Keratinocyte (primary cell): ENCODE data around the gene NDUFA7. TPM values are rescaled to one million over a fixed set of nuclear protein-coding genes. Genes with fewer than 3 reads are reported as not detected.
A peak's percentile ranks its signal among the peaks of the same experiment; 100 is the strongest.

ENCODE experiments used
- DNase-seq: peaks from one replicate; pipeline ENCODE4 v3.0.0-alpha.2; 2011; ENCODE audit warnings: low read depth, missing footprints, low spot score
- FAIRE-seq: peaks from 2 replicates; lab custom pipeline; 2011; peaks lifted over from hg19 to GRCh38; lab: Jason Lieb, UNC
- H2AFZ ChIP-seq: 2 replicates; pipeline ENCODE4 v1.6.0; 2012; ENCODE audit warnings: low read length, control low read depth, inconsistent platforms; ENCODE audit not compliant: control insufficient read depth
- H3K27ac ChIP-seq: 2 replicates; pipeline ENCODE4 v1.5.1; 2011; ENCODE audit warnings: low read length; ENCODE audit not compliant: control insufficient read depth, insufficient read depth
- H3K27me3 ChIP-seq: 3 replicates; pipeline ENCODE4 v1.6.0; 2011; ENCODE audit warnings: low read length; ENCODE audit not compliant: control insufficient read depth, insufficient read depth; ENCODE audit errors: extremely low read depth
- H3K36me3 ChIP-seq, 2 experiments: 2 replicates in 1 of 2; 3 replicates in 1 of 2; pipeline ENCODE4 v1.5.1; 2011; ENCODE audit warnings: low read length in 2 of 2, mild to moderate bottlenecking in 1 of 2; ENCODE audit not compliant: control insufficient read depth in 2 of 2, insufficient read depth in 2 of 2; ENCODE audit errors: extremely low read depth in 1 of 2
- H3K4me1 ChIP-seq: 3 replicates; pipeline ENCODE4 v1.5.1; 2011; ENCODE audit warnings: low read length; ENCODE audit not compliant: control insufficient read depth, insufficient read depth; ENCODE audit errors: extremely low read depth
- H3K4me2 ChIP-seq: 3 replicates; pipeline ENCODE4 v1.6.0; 2011; ENCODE audit warnings: low read depth, low read length; ENCODE audit not compliant: control insufficient read depth, insufficient read depth; ENCODE audit errors: extremely low read depth
- H3K4me3 ChIP-seq, 3 experiments: fragments of 200-600 bp in 1 of 3; sonication (generic) in 1 of 3; 2 replicates in 2 of 3; 3 replicates in 1 of 3; pipeline ENCODE4 v1.5.1; 2011 to 2016; ENCODE audit warnings: low read length in 3 of 3, mild to moderate bottlenecking in 3 of 3, control low read depth in 2 of 3, inconsistent platforms in 1 of 3, low read depth in 1 of 3, mixed read lengths in 1 of 3, mixed run types in 1 of 3, moderate library complexity in 1 of 3; ENCODE audit not compliant: control insufficient read depth in 2 of 3, insufficient read depth in 2 of 3; ENCODE audit errors: extremely low read depth in 1 of 3
- H3K79me2 ChIP-seq: 2 replicates; pipeline ENCODE4 v1.6.0; 2012; ENCODE audit warnings: low read length; ENCODE audit not compliant: control insufficient read depth, insufficient read depth
- H3K9ac ChIP-seq: 3 replicates; pipeline ENCODE4 v1.6.0; 2011; ENCODE audit warnings: low read length; ENCODE audit not compliant: control insufficient read depth, insufficient read depth; ENCODE audit errors: extremely low read depth
- H3K9me1 ChIP-seq: 3 replicates; pipeline ENCODE4 v1.6.0; 2011; ENCODE audit warnings: low read length; ENCODE audit not compliant: control insufficient read depth, insufficient read depth; ENCODE audit errors: extremely low read depth
- H3K9me3 ChIP-seq: 2 replicates; pipeline ENCODE4 v1.5.1; 2012; ENCODE audit warnings: low read depth, low read length; ENCODE audit not compliant: control insufficient read depth
- H4K20me1 ChIP-seq: 3 replicates; pipeline ENCODE4 v1.6.0; 2011; ENCODE audit warnings: low read length; ENCODE audit not compliant: control insufficient read depth, insufficient read depth; ENCODE audit errors: extremely low read depth
- EZH2 ChIP-seq: IDR thresholded peaks from one replicate; pipeline ENCODE4 v1.6.1; 2012; ENCODE audit warnings: inconsistent platforms, mild to moderate bottlenecking, low read length, moderate library complexity
- dilution Hi-C: fragments of 300-500 bp; cut with MboI; formaldehyde crosslinking; loops from one replicate; pipeline ENCODE4 v1.7.0; 2020; ENCODE audit warnings: low sequenced_read_pairs; ENCODE audit not compliant: extremely low pct_ligation_motif_present
- polyA plus RNA-seq, 5 experiments: library from polyadenylated mRNA; depleted of rRNA in 3 of 5; stranded (reverse) in 3 of 5; stranded (forward) in 1 of 5; unstranded in 1 of 5; fragments of >200 nt; gene quantifications; 1 replicate in 1 of 5; 2 replicates in 3 of 5; 3 replicates in 1 of 5; pipeline versions ENCODE4 v1.2.1 to v1.2.3, GENCODE V29; 2011 to 2012; ENCODE audit warnings: missing spikeins in 2 of 5, low read depth in 1 of 5, low replicate concordance in 1 of 5
- TF ChIP-seq, protein P1 (sequence below), 3 experiments: IDR thresholded peaks in 1 of 3; conservative IDR thresholded peaks in 1 of 3; optimal IDR thresholded peaks in 1 of 3; 2 replicates in 2 of 3; 3 replicates in 1 of 3; pipeline versions ENCODE3 to v1.5.1; 2011; ENCODE audit warnings: low read length in 3 of 3, mild to moderate bottlenecking in 3 of 3, moderate library complexity in 2 of 3, control low read depth in 1 of 3, inconsistent platforms in 1 of 3; ENCODE audit not compliant: insufficient read depth in 2 of 3; ENCODE audit errors: extremely low read depth in 1 of 3

Gene NDUFA7
- polyA plus RNA-seq, 1 donor (not counting 4 experiments of a cell fraction or from before 2014, with no cell fraction given), result 59.2 TPM

DNA sequence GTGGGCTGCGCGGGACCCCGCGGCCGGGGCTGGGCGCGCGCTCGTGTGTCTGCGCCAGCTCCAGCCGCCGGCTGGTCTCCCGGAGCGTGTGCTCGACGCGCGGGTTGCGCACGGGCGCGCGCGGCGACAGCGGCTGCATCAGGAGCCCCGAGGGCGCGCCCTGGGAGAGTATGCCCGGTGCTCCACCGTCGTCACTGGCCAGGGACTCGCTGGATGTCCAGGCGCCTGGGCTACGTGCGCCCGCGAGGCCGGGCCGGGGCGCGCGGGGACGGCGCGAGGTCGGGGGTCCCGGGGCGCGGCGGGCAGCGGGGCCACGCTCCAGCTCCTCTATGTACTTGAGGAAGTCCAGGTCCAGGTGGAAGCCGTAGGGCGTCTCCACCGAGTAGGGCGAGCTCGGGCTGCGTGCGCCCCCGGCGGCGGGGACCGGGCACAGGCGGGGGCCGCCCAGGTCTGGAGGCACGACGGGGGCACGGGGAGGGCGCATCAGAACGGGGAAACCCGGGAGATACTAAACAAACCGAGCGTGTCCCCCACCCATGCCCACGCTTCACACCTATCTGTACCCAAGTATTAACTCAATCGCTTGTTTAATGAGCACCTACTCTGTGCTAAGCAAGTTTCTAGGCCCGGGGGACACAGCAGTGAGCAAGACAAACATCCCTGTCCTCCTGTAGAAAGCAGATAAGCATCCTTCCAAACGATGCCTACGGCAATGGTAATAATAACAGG, 14.3 kb upstream of the NDUFA7 start:
- H3K79me2 ChIP-seq, result no peaks in the 10 kb centered on the region
- H3K9ac ChIP-seq, result no peak overlapping the region
- no peaks in the 10 kb centered on the region for H3K9me1 ChIP-seq
- no peaks in the 10 kb centered on the region for H4K20me1 ChIP-seq
- TF ChIP-seq EZH2, result no peak
- TF ChIP-seq, protein P1, sequence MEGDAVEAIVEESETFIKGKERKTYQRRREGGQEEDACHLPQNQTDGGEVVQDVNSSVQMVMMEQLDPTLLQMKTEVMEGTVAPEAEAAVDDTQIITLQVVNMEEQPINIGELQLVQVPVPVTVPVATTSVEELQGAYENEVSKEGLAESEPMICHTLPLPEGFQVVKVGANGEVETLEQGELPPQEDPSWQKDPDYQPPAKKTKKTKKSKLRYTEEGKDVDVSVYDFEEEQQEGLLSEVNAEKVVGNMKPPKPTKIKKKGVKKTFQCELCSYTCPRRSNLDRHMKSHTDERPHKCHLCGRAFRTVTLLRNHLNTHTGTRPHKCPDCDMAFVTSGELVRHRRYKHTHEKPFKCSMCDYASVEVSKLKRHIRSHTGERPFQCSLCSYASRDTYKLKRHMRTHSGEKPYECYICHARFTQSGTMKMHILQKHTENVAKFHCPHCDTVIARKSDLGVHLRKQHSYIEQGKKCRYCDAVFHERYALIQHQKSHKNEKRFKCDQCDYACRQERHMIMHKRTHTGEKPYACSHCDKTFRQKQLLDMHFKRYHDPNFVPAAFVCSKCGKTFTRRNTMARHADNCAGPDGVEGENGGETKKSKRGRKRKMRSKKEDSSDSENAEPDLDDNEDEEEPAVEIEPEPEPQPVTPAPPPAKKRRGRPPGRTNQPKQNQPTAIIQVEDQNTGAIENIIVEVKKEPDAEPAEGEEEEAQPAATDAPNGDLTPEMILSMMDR (optimal IDR thresholded peaks at IDR 0.05 in 1 of 3, IDR thresholded peaks at IDR 0.05 in 1 of 3, conservative IDR thresholded peaks at IDR 0.05 in 1 of 3; ENCODE audit: extremely low read depth in 1 of 3, insufficient read depth in 2 of 3, low read length in 3 of 3), result peak in 2 of 3 experiments; percentile 11 to 47
- H3K4me2 ChIP-seq, result peak overlapping the region; percentile 54
- H3K27ac ChIP-seq, result no peak overlapping the region
- peaks cover 4% of the 10 kb centered on the region for H3K4me1 ChIP-seq
- H3K36me3 ChIP-seq, result no peaks in the 10 kb centered on the region
- FAIRE-seq (no peak), DNase-seq (no peak)
- dilution Hi-C loops, result no loop called here
- H2AFZ ChIP-seq, result peak overlapping the region; percentile 12
- peaks cover 19% of the 10 kb centered on the region for H3K27me3 ChIP-seq
- H3K9me3 ChIP-seq, result no peaks in the 10 kb centered on the region
- peak overlapping the region; percentile 14 to 51 (median 38) for H3K4me3 ChIP-seq

DNA sequence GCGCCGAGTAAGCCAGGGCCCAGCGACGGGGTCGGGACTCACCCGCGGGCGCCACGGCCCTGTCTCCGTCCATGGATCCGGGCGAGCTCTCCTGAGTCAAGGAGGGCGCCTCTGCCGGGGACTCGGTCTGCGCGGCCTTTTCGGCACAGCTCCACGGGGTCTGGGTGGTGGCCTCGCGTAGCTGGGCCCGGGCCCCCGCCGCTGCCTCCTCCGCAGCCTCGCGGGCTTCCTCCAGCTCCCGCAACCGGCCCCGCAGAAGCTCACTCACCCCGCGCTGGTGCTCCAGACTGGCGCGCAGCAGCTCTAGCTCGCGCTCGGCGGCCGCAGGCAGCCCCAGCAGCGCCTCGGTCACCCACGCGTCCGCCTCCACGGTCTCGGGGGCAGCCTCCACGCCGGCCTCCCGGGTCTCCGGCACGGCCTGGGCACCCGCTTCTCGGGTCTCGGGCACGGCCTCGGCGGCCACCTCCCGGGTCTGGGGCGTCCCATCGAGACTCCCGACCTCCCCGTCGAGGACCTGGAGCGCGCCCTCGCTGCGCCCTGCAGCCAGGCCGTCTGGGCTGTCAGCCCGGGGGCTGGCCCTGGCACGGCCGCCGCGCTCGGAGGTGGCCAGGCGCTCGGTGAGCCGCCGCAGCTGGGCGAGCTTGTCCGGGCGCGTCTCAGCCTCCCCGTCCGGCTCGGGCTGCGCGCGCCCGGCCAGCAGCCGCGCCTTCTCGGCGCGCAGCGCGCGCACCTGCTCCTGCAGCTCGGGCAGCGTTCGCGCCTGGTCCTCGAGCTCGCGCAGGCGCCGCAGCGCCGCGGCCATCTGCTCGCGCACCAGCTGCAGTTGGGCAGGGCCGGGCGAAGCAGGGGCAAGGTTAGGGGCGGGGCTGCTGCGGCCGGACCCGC, 13.5 kb upstream of the NDUFA7 start:
- H3K4me3 ChIP-seq, result peak overlapping the region; percentile 20 to 51 (median 38)
- no peak overlapping the region for H3K27ac ChIP-seq
- no peaks in the 10 kb centered on the region for H3K79me2 ChIP-seq
- dilution Hi-C loops, result no loop called here
- no peak for TF ChIP-seq EZH2
- TF ChIP-seq, protein P1 (optimal IDR thresholded peaks at IDR 0.05 in 1 of 3, IDR thresholded peaks at IDR 0.05 in 1 of 3, conservative IDR thresholded peaks at IDR 0.05 in 1 of 3; ENCODE audit: extremely low read depth in 1 of 3, insufficient read depth in 2 of 3, low read length in 3 of 3), result no peak
- H4K20me1 ChIP-seq, result no peaks in the 10 kb centered on the region
- no peak overlapping the region for H3K9ac ChIP-seq
- H3K27me3 ChIP-seq, result peaks cover 19% of the 10 kb centered on the region
- peak overlapping the region; percentile 60 for H3K4me2 ChIP-seq
- H3K9me1 ChIP-seq, result no peaks in the 10 kb centered on the region
- no peaks in the 10 kb centered on the region for H3K9me3 ChIP-seq
- H2AFZ ChIP-seq, result peak overlapping the region; percentile 40
- no peaks in the 10 kb centered on the region for H3K36me3 ChIP-seq
- FAIRE-seq (no peak), DNase-seq (no peak)
- peaks cover 8% of the 10 kb centered on the region for H3K4me1 ChIP-seq
